GM23338 (cell line): ENCODE data around the gene JAKMIP2. TPM values are rescaled to one million over a fixed set of nuclear protein-coding genes. Genes with fewer than 3 reads are reported as not detected.

Experiments
- ATAC-seq: fragments of 200-7000 bp; cut with Tn5 transposase; 3 replicates; pipeline ENCODE4 v1.9.1; 2020
- DNase-seq: peaks from one replicate; pipeline ENCODE4 v3.0.0-alpha.2; 2015; ENCODE audit warnings: low spot score
- H2AFZ ChIP-seq: fragments of 200-600 bp; sonication (generic); 2 replicates; pipeline ENCODE4 v1.8.0; 2016; ENCODE audit warnings: antibody characterized with exemption, mild to moderate bottlenecking, moderate library complexity
- H3F3A ChIP-seq: fragments of 200-600 bp; sonication (generic); replicated peaks from 2 replicates; pipeline ENCODE4 v1.8.0; 2017; ENCODE audit warnings: antibody characterized with exemption, mixed run types, low read depth
- H3K27ac ChIP-seq: fragments of 200-600 bp; sonication (generic); 2 replicates; pipeline ENCODE4 v1.6.1; 2016; ENCODE audit warnings: low read depth
- H3K27me3 ChIP-seq: fragments of 200-600 bp; sonication (generic); 2 replicates; pipeline ENCODE4 v1.8.0; 2016; ENCODE audit warnings: mild to moderate bottlenecking, mixed run types, moderate library complexity; ENCODE audit not compliant: insufficient read depth
- H3K36me3 ChIP-seq: fragments of 200-600 bp; sonication (generic); 2 replicates; pipeline ENCODE4 v1.8.0; 2016; ENCODE audit warnings: mild to moderate bottlenecking; ENCODE audit not compliant: insufficient read depth
- H3K4me1 ChIP-seq: fragments of 200-600 bp; sonication (generic); 2 replicates; pipeline ENCODE4 v1.8.0; 2016; ENCODE audit warnings: mild to moderate bottlenecking, moderate library complexity; ENCODE audit not compliant: insufficient read depth
- H3K4me2 ChIP-seq: fragments of 200-600 bp; sonication (generic); 2 replicates; pipeline ENCODE4 v1.7.1; 2017; ENCODE audit warnings: mixed run types
- H3K4me3 ChIP-seq: fragments of 200-600 bp; sonication (generic); 2 replicates; pipeline ENCODE4 v1.6.1; 2016; ENCODE audit warnings: mixed run types
- H3K79me2 ChIP-seq: fragments of 200-600 bp; sonication (generic); replicated peaks from 2 replicates; pipeline ENCODE4 v1.8.0; 2017; ENCODE audit warnings: mild to moderate bottlenecking; ENCODE audit not compliant: insufficient read depth
- H3K9me2 ChIP-seq: fragments of 200-600 bp; sonication (generic); 2 replicates; pipeline ENCODE4 v1.8.0; 2017; ENCODE audit not compliant: insufficient read depth
- H4K20me1 ChIP-seq: fragments of 200-600 bp; sonication (generic); replicated peaks from 2 replicates; pipeline ENCODE4 v1.8.0; 2017; ENCODE audit warnings: mild to moderate bottlenecking; ENCODE audit not compliant: insufficient read depth
- H3K27ac Mint-ChIP-seq: 2 replicates; pipeline ENCODE4 v1.8.0; 2020; ENCODE audit warnings: inconsistent platforms, mild to moderate bottlenecking, moderate library complexity, mixed read lengths
- H3K27me3 Mint-ChIP-seq: 3 replicates; pipeline ENCODE4 v1.8.0; 2022; ENCODE audit warnings: low read depth, mild to moderate bottlenecking, moderate library complexity, mixed read lengths, inconsistent platforms; ENCODE audit not compliant: insufficient read depth, poor library complexity
- H3K36me3 Mint-ChIP-seq: 3 replicates; pipeline ENCODE4 v1.8.0; 2021; ENCODE audit warnings: low read depth, mild to moderate bottlenecking, inconsistent platforms, moderate library complexity, mixed read lengths
- H3K4me1 Mint-ChIP-seq: 3 replicates; pipeline ENCODE4 v1.8.0; 2020; ENCODE audit warnings: mild to moderate bottlenecking, inconsistent platforms, mixed read lengths
- H3K4me3 Mint-ChIP-seq: 3 replicates; pipeline ENCODE4 v1.8.0; 2021; ENCODE audit warnings: moderate library complexity, mild to moderate bottlenecking, inconsistent platforms, mixed read lengths
- H3K9me3 Mint-ChIP-seq: 3 replicates; pipeline ENCODE4 v1.8.0; 2020; ENCODE audit warnings: moderate library complexity, mild to moderate bottlenecking, inconsistent platforms, mixed read lengths
- CREB1 ChIP-seq: fragments of 250-450 bp; sonication (Bioruptor Pico); IDR thresholded peaks from 2 replicates; pipeline ENCODE4 v1.5.0; 2020; ENCODE audit warnings: low read depth, mild to moderate bottlenecking, moderate library complexity
- EZH2 ChIP-seq: fragments of 200-600 bp; sonication (generic); IDR thresholded peaks from one replicate; pipeline ENCODE4 v1.8.0; 2017; ENCODE audit warnings: antibody characterized with exemption, mild to moderate bottlenecking, low read depth; ENCODE audit not compliant: unreplicated experiment
- NANOG ChIP-seq: IDR thresholded peaks from 2 replicates; pipeline ENCODE4 v1.6.1; 2016; ENCODE audit warnings: antibody characterized with exemption, borderline replicate concordance
- POLR2AphosphoS5 ChIP-seq: IDR thresholded peaks from 2 replicates; pipeline ENCODE4 v1.6.1; 2016; ENCODE audit warnings: antibody characterized with exemption, low read depth
- STAT1 ChIP-seq: IDR thresholded peaks from one replicate; pipeline ENCODE4 v1.6.1; 2016; ENCODE audit warnings: antibody characterized with exemption; ENCODE audit not compliant: unreplicated experiment
- ZNF114 ChIP-seq: fragments of 250-450 bp; sonication (Bioruptor Pico); IDR thresholded peaks from 2 replicates; pipeline ENCODE4 v1.5.0; 2020; ENCODE audit warnings: mild to moderate bottlenecking, moderate library complexity
- polyA plus RNA-seq: library from polyadenylated mRNA; unstranded; fragments of >200 nt; fragmentation: Nextera tagmentation; extraction: Ambion mirVana; gene quantifications from 2 replicates; pipeline ENCODE4 v1.2.1, GENCODE V29; 2016
- total RNA-seq: library from RNA; depleted of rRNA; stranded (reverse); fragments of >200 nt; shearing (Covaris generic); gene quantifications from 2 replicates; pipeline ENCODE4 v1.2.3, GENCODE V29; 2014
- TF ChIP-seq, protein P1 (sequence below), 2 experiments: fragments of 200-600 bp in 1 of 2; sonication (generic) in 1 of 2; conservative IDR thresholded peaks; 2 replicates each; pipeline versions ENCODE4 v1.5.1 to v1.6.1; 2016 to 2017; ENCODE audit warnings: antibody characterized with exemption in 2 of 2, low read depth in 2 of 2, mild to moderate bottlenecking in 2 of 2, moderate library complexity in 1 of 2
- TF ChIP-seq, protein P2 (sequence below): IDR thresholded peaks from 2 replicates; pipeline ENCODE4 v1.6.1; 2016; ENCODE audit warnings: antibody characterized with exemption
- TF ChIP-seq, protein P3 (sequence below): IDR thresholded peaks from one replicate; pipeline ENCODE4 v1.6.1; 2018; ENCODE audit warnings: antibody characterized with exemption; ENCODE audit not compliant: unreplicated experiment
- TF ChIP-seq, protein P4 (sequence below): fragments of 250-450 bp; sonication (Bioruptor Pico); IDR thresholded peaks from 2 replicates; pipeline ENCODE4 v1.5.0; 2020; ENCODE audit warnings: mild to moderate bottlenecking, moderate library complexity

JAKMIP2 gene
- total and polyA plus RNA-seq, 2 experiments from 2014 or later = 20.5 to 27.2 TPM

DNA sequence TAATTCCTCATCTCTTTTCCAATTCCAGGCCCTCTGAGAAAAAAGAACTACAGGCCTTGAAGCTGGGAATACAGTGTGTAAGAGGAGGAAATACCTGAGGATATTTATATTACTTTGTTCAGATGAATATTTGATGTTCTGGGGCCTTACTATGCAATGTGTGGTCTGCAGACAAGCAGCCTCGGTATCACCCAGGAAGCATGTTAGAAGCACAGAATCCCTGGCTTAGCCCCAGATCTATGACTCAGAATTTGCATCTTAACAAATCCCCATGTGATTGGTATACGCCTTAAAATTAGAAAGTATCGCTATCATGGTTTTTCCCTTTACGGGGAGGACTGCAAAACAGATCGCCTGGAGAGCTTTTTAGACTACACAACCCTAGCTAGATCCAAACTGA is 121.0 kb downstream of the JAKMIP2 start (continued):
- TF ChIP-seq EZH2 (no peak), CREB1 (no peak), ZNF114 (CRISPR knock-in tag) (no peak), STAT1 (no peak)
- TF ChIP-seq, protein P1, sequence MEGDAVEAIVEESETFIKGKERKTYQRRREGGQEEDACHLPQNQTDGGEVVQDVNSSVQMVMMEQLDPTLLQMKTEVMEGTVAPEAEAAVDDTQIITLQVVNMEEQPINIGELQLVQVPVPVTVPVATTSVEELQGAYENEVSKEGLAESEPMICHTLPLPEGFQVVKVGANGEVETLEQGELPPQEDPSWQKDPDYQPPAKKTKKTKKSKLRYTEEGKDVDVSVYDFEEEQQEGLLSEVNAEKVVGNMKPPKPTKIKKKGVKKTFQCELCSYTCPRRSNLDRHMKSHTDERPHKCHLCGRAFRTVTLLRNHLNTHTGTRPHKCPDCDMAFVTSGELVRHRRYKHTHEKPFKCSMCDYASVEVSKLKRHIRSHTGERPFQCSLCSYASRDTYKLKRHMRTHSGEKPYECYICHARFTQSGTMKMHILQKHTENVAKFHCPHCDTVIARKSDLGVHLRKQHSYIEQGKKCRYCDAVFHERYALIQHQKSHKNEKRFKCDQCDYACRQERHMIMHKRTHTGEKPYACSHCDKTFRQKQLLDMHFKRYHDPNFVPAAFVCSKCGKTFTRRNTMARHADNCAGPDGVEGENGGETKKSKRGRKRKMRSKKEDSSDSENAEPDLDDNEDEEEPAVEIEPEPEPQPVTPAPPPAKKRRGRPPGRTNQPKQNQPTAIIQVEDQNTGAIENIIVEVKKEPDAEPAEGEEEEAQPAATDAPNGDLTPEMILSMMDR (conservative IDR thresholded peaks at IDR 0.05; ENCODE audit: low read depth in 2 of 2) = no peak
- TF ChIP-seq, protein P2, sequence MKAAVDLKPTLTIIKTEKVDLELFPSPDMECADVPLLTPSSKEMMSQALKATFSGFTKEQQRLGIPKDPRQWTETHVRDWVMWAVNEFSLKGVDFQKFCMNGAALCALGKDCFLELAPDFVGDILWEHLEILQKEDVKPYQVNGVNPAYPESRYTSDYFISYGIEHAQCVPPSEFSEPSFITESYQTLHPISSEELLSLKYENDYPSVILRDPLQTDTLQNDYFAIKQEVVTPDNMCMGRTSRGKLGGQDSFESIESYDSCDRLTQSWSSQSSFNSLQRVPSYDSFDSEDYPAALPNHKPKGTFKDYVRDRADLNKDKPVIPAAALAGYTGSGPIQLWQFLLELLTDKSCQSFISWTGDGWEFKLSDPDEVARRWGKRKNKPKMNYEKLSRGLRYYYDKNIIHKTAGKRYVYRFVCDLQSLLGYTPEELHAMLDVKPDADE = no peak
- TF ChIP-seq, protein P3, sequence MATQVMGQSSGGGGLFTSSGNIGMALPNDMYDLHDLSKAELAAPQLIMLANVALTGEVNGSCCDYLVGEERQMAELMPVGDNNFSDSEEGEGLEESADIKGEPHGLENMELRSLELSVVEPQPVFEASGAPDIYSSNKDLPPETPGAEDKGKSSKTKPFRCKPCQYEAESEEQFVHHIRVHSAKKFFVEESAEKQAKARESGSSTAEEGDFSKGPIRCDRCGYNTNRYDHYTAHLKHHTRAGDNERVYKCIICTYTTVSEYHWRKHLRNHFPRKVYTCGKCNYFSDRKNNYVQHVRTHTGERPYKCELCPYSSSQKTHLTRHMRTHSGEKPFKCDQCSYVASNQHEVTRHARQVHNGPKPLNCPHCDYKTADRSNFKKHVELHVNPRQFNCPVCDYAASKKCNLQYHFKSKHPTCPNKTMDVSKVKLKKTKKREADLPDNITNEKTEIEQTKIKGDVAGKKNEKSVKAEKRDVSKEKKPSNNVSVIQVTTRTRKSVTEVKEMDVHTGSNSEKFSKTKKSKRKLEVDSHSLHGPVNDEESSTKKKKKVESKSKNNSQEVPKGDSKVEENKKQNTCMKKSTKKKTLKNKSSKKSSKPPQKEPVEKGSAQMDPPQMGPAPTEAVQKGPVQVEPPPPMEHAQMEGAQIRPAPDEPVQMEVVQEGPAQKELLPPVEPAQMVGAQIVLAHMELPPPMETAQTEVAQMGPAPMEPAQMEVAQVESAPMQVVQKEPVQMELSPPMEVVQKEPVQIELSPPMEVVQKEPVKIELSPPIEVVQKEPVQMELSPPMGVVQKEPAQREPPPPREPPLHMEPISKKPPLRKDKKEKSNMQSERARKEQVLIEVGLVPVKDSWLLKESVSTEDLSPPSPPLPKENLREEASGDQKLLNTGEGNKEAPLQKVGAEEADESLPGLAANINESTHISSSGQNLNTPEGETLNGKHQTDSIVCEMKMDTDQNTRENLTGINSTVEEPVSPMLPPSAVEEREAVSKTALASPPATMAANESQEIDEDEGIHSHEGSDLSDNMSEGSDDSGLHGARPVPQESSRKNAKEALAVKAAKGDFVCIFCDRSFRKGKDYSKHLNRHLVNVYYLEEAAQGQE = no peak

DNA sequence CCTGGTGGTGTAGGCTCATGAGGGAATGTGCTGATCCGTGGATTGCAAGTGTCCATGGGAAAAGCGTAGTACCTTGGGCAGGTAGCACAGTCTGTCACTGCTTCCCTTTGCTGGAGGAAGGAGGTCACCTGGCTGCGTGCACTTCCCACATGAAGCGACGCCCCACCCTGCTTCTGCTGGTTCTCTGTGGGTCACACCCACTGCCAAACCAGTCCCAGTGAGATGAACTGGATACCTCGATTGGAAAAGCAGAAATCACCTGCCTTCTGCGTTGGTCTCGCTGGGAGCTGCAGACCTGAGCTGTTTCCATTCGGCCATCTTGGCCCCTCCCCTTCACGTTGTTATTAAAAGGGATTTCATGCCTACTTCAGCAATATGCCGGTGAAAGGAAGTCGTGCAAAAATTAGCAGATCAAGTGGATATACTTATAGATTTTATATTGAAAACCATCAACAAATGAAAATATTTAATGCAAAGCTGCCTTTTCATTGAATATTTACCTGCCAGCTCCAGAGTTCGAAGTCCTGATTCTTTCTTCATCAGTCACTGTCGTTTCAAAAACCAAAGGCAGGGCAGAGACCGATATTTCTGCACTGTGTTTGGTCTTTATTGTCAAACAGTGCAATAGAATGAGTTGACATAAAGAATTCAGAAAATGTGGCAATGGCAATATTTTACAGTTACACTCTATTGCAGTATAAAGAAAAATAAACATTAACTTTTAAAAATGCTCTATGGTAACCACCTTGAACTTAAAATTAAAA is 123.2 kb downstream of the JAKMIP2 start:
- Histone ChIP-seq H3F3A (no peaks in the 10 kb centered on the region), H3K27me3 (no peaks in the 10 kb centered on the region), H3K9me2 (0 out of 2 replicates have a peak, but pooled peaks cover 7% of the 10 kb centered on the region), H3K79me2 (peaks cover 4% of the 10 kb centered on the region), H3K4me2 (no peak overlapping the region), H3K27ac (0 out of 2 replicates have a peak overlapping the region, but pooled peaks have one; percentile 24), H3K4me3 (no peak overlapping the region), H4K20me1 (no peaks in the 10 kb centered on the region; the same call in 1 of the 2 replicates), H3K36me3 (peaks cover 11% of the 10 kb centered on the region), H2AFZ (no peak overlapping the region), H3K4me1 (no peaks in the 10 kb centered on the region)
- DNase-seq (no peak), ATAC-seq (peak; percentile 39)
- Mint-ChIP-seq H3K27ac (peak overlapping the region; percentile 39; the same call in 1 of the 2 replicates), H3K27me3 (peaks cover 3% of the 10 kb centered on the region), H3K9me3 (peaks cover 4% of the 10 kb centered on the region; the same call in 1 of the 3 replicates), H3K4me1 (peaks cover 11% of the 10 kb centered on the region), H3K4me3 (no peak overlapping the region), H3K36me3 (peaks cover 73% of the 10 kb centered on the region)
- TF ChIP-seq, protein P2 = no peak
- TF ChIP-seq STAT1 = no peak
- TF ChIP-seq POLR2AphosphoS5 = no peak
- TF ChIP-seq NANOG = no peak
- TF ChIP-seq, protein P4, sequence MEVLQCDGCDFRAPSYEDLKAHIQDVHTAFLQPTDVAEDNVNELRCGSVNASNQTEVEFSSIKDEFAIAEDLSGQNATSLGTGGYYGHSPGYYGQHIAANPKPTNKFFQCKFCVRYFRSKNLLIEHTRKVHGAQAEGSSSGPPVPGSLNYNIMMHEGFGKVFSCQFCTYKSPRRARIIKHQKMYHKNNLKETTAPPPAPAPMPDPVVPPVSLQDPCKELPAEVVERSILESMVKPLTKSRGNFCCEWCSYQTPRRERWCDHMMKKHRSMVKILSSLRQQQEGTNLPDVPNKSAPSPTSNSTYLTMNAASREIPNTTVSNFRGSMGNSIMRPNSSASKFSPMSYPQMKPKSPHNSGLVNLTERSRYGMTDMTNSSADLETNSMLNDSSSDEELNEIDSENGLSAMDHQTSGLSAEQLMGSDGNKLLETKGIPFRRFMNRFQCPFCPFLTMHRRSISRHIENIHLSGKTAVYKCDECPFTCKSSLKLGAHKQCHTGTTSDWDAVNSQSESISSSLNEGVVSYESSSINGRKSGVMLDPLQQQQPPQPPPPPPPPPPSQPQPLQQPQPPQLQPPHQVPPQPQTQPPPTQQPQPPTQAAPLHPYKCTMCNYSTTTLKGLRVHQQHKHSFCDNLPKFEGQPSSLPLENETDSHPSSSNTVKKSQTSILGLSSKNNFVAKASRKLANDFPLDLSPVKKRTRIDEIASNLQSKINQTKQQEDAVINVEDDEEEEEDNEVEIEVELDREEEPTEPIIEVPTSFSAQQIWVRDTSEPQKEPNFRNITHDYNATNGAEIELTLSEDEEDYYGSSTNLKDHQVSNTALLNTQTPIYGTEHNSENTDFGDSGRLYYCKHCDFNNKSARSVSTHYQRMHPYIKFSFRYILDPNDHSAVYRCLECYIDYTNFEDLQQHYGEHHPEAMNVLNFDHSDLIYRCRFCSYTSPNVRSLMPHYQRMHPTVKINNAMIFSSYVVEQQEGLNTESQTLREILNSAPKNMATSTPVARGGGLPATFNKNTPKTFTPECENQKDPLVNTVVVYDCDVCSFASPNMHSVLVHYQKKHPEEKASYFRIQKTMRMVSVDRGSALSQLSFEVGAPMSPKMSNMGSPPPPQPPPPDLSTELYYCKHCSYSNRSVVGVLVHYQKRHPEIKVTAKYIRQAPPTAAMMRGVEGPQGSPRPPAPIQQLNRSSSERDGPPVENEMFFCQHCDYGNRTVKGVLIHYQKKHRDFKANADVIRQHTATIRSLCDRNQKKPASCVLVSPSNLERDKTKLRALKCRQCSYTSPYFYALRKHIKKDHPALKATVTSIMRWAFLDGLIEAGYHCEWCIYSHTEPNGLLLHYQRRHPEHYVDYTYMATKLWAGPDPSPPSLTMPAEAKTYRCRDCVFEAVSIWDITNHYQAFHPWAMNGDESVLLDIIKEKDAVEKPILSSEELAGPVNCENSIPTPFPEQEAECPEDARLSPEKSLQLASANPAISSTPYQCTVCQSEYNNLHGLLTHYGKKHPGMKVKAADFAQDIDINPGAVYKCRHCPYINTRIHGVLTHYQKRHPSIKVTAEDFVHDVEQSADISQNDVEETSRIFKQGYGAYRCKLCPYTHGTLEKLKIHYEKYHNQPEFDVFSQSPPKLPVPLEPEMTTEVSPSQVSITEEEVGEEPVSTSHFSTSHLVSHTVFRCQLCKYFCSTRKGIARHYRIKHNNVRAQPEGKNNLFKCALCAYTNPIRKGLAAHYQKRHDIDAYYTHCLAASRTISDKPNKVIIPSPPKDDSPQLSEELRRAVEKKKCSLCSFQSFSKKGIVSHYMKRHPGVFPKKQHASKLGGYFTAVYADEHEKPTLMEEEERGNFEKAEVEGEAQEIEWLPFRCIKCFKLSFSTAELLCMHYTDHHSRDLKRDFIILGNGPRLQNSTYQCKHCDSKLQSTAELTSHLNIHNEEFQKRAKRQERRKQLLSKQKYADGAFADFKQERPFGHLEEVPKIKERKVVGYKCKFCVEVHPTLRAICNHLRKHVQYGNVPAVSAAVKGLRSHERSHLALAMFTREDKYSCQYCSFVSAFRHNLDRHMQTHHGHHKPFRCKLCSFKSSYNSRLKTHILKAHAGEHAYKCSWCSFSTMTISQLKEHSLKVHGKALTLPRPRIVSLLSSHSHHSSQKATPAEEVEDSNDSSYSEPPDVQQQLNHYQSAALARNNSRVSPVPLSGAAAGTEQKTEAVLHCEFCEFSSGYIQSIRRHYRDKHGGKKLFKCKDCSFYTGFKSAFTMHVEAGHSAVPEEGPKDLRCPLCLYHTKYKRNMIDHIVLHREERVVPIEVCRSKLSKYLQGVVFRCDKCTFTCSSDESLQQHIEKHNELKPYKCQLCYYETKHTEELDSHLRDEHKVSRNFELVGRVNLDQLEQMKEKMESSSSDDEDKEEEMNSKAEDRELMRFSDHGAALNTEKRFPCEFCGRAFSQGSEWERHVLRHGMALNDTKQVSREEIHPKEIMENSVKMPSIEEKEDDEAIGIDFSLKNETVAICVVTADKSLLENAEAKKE (CRISPR knock-in tag) = no peak
